K562 (cell line): ENCODE data around the gene PGRMC2. TPM values are rescaled to one million over a fixed set of nuclear protein-coding genes. Genes with fewer than 3 reads are reported as not detected.

Experiments used
- ATAC-seq: fragments of 200-7000 bp; cut with Tn5 transposase; 3 replicates; pipeline ENCODE4 v1.9.1; 2020; ENCODE audit warnings: moderate library complexity
- BruUV-seq: library from RNA; stranded (reverse); fragments of 400-500 nt; replicated peaks from 2 replicates; lab custom pipeline; 2021; lab: Mats Ljungman, UMichigan
- CTCF ChIA-PET: fragments of 300-600 bp; formaldehyde crosslinking; extraction: SDS; loops from one replicate; lab custom pipeline; 2021; ENCODE audit warnings: low intra/inter-chr PET ratio; lab: Yijun Ruan, JAX
- POLR2A ChIA-PET: fragments of 300-600, 350-650 bp; sonication (Branson Sonifier 250); formaldehyde crosslinking; extraction: SDS; loops from one replicate; lab custom pipeline; 2021; ENCODE audit warnings: antibody characterized with exemption, inconsistent platforms; lab: Yijun Ruan, JAX
- DNase-seq, 4 experiments: peaks; one replicate each; pipeline versions ENCODE4 v3.0.0 to v3.0.0-alpha.2; 2011 to 2018; ENCODE audit warnings: low spot score in 3 of 4, mixed read lengths in 3 of 4; ENCODE audit errors: extremely low read depth in 1 of 4
- FAIRE-seq: peaks from 2 replicates; lab custom pipeline; 2011; peaks lifted over from hg19 to GRCh38; lab: Jason Lieb, UNC
- H2AFZ ChIP-seq: 2 replicates; pipeline ENCODE4 v1.6.0; 2011; ENCODE audit warnings: low read depth, low read length, control low read depth, inconsistent platforms
- H3K27ac ChIP-seq: fragments of 200-600 bp; 3 replicates; pipeline ENCODE4 v1.8.0; 2011; ENCODE audit warnings: low read depth, mild to moderate bottlenecking, control low read depth, inconsistent platforms, low read length, moderate library complexity, mixed read lengths; ENCODE audit errors: extremely low read depth
- H3K27me3 ChIP-seq, 2 experiments: fragments of 300-600 bp in 1 of 2; 2 replicates in 1 of 2; 3 replicates in 1 of 2; pipeline versions ENCODE4 v1.6.0 to v1.8.0; 2011; ENCODE audit warnings: inconsistent platforms in 2 of 2, low read length in 2 of 2, mild to moderate bottlenecking in 1 of 2, mixed read lengths in 1 of 2, moderate library complexity in 1 of 2; ENCODE audit not compliant: control insufficient read depth in 2 of 2, insufficient read depth in 2 of 2
- H3K36me3 ChIP-seq: fragments of 300-600 bp; 3 replicates; pipeline ENCODE4 v1.8.0; 2011; ENCODE audit warnings: mild to moderate bottlenecking, low read length, inconsistent platforms; ENCODE audit not compliant: control insufficient read depth, insufficient read depth
- H3K4me1 ChIP-seq, 2 experiments: fragments of 200-600 bp in 1 of 2; replicated peaks in 1 of 2; 2 replicates in 1 of 2; 3 replicates in 1 of 2; pipeline versions ENCODE4 v1.5.1 to v1.8.0; 2011; ENCODE audit warnings: inconsistent platforms in 2 of 2, low read length in 2 of 2, mild to moderate bottlenecking in 1 of 2, mixed read lengths in 1 of 2, moderate library complexity in 1 of 2; ENCODE audit not compliant: control insufficient read depth in 2 of 2, insufficient read depth in 2 of 2
- H3K4me2 ChIP-seq: 2 replicates; pipeline ENCODE4 v1.6.1; 2011; ENCODE audit warnings: low read length, control low read depth, inconsistent platforms, mixed read lengths; ENCODE audit not compliant: insufficient read depth
- H3K4me3 ChIP-seq: fragments of 200-600 bp; sonication (generic), shearing (Covaris generic); 2 replicates; pipeline ENCODE4 v1.5.1; 2016; ENCODE audit warnings: control low read depth, inconsistent platforms
- H3K79me2 ChIP-seq: fragments of 200-600 bp; 3 replicates; pipeline ENCODE4 v1.8.0; 2011; ENCODE audit warnings: low read length, inconsistent platforms; ENCODE audit not compliant: control insufficient read depth, insufficient read depth
- H3K9ac ChIP-seq, 2 experiments: 2 replicates each; pipeline versions ENCODE4 v1.6.0 to v1.6.1; 2011; ENCODE audit warnings: low read depth in 2 of 2, low read length in 2 of 2, control low read depth in 1 of 2, inconsistent platforms in 1 of 2, mild to moderate bottlenecking in 1 of 2, mixed read lengths in 1 of 2; ENCODE audit not compliant: insufficient read depth in 1 of 2
- H3K9me1 ChIP-seq: one replicate; pipeline ENCODE4 v1.6.0; 2011; ENCODE audit warnings: inconsistent platforms, mild to moderate bottlenecking, low read length, moderate library complexity; ENCODE audit not compliant: control insufficient read depth, insufficient read depth
- H3K9me3 ChIP-seq: replicated peaks from 2 replicates; pipeline ENCODE4 v1.5.1; 2011; ENCODE audit warnings: low read depth, low read length, inconsistent platforms; ENCODE audit not compliant: control insufficient read depth, insufficient read depth
- H4K20me1 ChIP-seq: replicated peaks from 2 replicates; pipeline ENCODE4 v1.6.1; 2011; ENCODE audit warnings: low read length, inconsistent platforms, mixed read lengths; ENCODE audit not compliant: control insufficient read depth, insufficient read depth
- ASH1L ChIP-seq: fragments of 450-650 bp; IDR thresholded peaks from 2 replicates; pipeline ENCODE4 v1.6.1; 2018; ENCODE audit warnings: borderline replicate concordance, mild to moderate bottlenecking, low read depth; ENCODE audit not compliant: partially characterized antibody
- BMI1 ChIP-seq: fragments of 150-350 bp; IDR thresholded peaks from 2 replicates; pipeline ENCODE4 v1.6.1; 2014; ENCODE audit warnings: low read length
- FOS ChIP-seq: IDR thresholded peaks from 3 replicates; pipeline ENCODE4 v1.6.1; 2011; ENCODE audit not compliant: insufficient read length; ENCODE audit errors: extremely low read depth
- NELFE ChIP-seq: IDR thresholded peaks from 2 replicates; pipeline ENCODE4 v1.6.1; 2011; ENCODE audit warnings: mild to moderate bottlenecking; ENCODE audit not compliant: insufficient read depth, insufficient read length
- SMARCB1 ChIP-seq: IDR thresholded peaks from 2 replicates; pipeline ENCODE4 v1.6.1; 2011; ENCODE audit warnings: improper control_type of control experiment, low read depth; ENCODE audit not compliant: insufficient read length
- TCF3 ChIP-seq: sonication (generic); formaldehyde crosslinking; IDR thresholded peaks from 2 replicates; pipeline ENCODE4 v1.4.0; 2020; ENCODE audit warnings: mild to moderate bottlenecking, missing genetic modification reagents
- U2AF1 ChIP-seq: fragments of 200-400 bp; formaldehyde crosslinking; optimal IDR thresholded peaks from 2 replicates; pipeline ENCODE3; 2017; ENCODE audit warnings: mild to moderate bottlenecking, low read depth, low read length, moderate library complexity
- ZNF124 ChIP-seq: sonication (generic); formaldehyde crosslinking; IDR thresholded peaks from 2 replicates; pipeline ENCODE4 v1.8.1; 2022; ENCODE audit warnings: missing genetic modification reagents
- ZNF146 ChIP-seq: IDR thresholded peaks from one replicate; pipeline ENCODE4 v1.6.1; 2018; ENCODE audit warnings: missing compliant biosample characterization; ENCODE audit not compliant: unreplicated experiment
- ZNF586 ChIP-seq: fragments of 450-650 bp; formaldehyde crosslinking; conservative IDR thresholded peaks from 2 replicates; pipeline ENCODE4 v1.4.0; 2020; ENCODE audit warnings: mild to moderate bottlenecking, moderate library complexity
- ZSCAN32 ChIP-seq: fragments of 450-650 bp; formaldehyde crosslinking; IDR thresholded peaks from 2 replicates; pipeline ENCODE4 v1.4.0; 2020; ENCODE audit warnings: mild to moderate bottlenecking, moderate library complexity
- WGBS: fragments of 100-300 bp; shearing (Covaris generic); methylation state at CpG from one replicate; pipeline ENCODE4 v1.1.6; 2016; ENCODE audit warnings: low coverage, mixed read lengths; ENCODE audit not compliant: insufficient coverage; ENCODE audit errors: missing lambda C conversion rate; 5-methylcytosine and 5-hydroxymethylcytosine counted together
- in situ Hi-C: fragments of 300-500 bp; cut with MboI; formaldehyde crosslinking; loops from 4 replicates; pipeline ENCODE4 v1.15.0; 2018; ENCODE audit warnings: inconsistent platforms, mixed read lengths
- intact Hi-C: fragments of 100-400 bp; cut with micrococcal nuclease; formaldehyde crosslinking; loops from 2 replicates; pipeline ENCODE4 v1.14.2; 2022
- polyA plus RNA-seq, 8 experiments: library from polyadenylated mRNA; depleted of rRNA in 4 of 8; stranded (reverse) in 5 of 8; unstranded in 3 of 8; fragments of >200 nt; fragmentation: Nextera tagmentation in 2 of 8; fragmentation: Illumina TruSeq in 1 of 8; extraction: Ambion mirVana in 2 of 8; extraction: Trizol in 1 of 8; gene quantifications; 2 replicates each; pipeline versions ENCODE4 v1.2.1 to v1.2.3, GENCODE V29; 2011 to 2014; ENCODE audit warnings: inconsistent platforms in 1 of 8, missing spikeins in 1 of 8
- total RNA-seq, 7 experiments: library from RNA; depleted of rRNA in 6 of 7; stranded (reverse); fragments of >200 nt in 6 of 7; fragmentation: Illumina TruSeq in 2 of 7; extraction: Trizol in 2 of 7; gene quantifications; 2 replicates each; pipeline versions ENCODE4 v1.2.1 to v1.2.3, GENCODE V29; 2011 to 2021; ENCODE audit warnings: low replicate concordance in 1 of 7
- TF ChIP-seq, protein P1 (sequence below): fragments of 450-650 bp; IDR thresholded peaks from 2 replicates; pipeline ENCODE4 v1.6.1; 2016; ENCODE audit warnings: mild to moderate bottlenecking, moderate library complexity

Gene PGRMC2
- total and polyA plus RNA-seq, 9 of the 15 experiments (the other 6 are each of a cell fraction or from before 2014, with no cell fraction given): 12.4 to 81.3 (median 22.7) TPM

DNA sequence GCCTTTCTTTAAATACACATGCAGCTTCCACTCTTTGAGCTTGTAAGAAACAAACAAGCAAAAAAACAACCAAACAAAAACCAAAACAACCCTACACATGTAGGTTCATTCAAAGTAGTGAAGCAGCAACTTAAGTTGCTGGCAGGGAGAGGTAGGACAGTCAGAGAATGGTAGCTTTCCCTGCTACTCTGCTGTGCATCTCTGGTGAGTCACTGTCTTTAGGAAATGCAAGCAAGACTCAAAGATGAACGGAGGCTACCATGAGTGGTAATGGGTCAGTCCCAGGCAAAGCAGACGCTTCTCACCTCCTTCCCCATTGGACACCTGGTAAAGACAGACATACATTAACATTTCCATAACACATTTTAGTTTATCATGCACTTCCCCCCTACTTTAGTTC, 43.2 kb downstream of the PGRMC2 start:
- H3K4me3 ChIP-seq: no peak overlapping the region
- ChIA-PET POLR2A (no interaction called here), CTCF (no interaction called here)
- no TSS peak for BruUV-seq
- H3K9me3 ChIP-seq: no peaks in the 10 kb centered on the region; the same call in 1 of the 2 replicates
- H3K4me1 ChIP-seq: no peaks in the 10 kb centered on the region; a peak in 1 of 5 replicates
- no peak for FAIRE-seq
- no peaks in the 10 kb centered on the region; a peak in 1 of 5 replicates for H3K27me3 ChIP-seq
- peak; percentile 54 for ATAC-seq
- no peak for DNase-seq
- no peak overlapping the region for H3K9ac ChIP-seq
- no peaks in the 10 kb centered on the region for H3K36me3 ChIP-seq
- intact Hi-C loops: no loop called here
- no peak overlapping the region for H3K4me2 ChIP-seq
- WGBS: 13% methylated on average over 2 of the region's 2 CpGs
- no peaks in the 10 kb centered on the region for H3K79me2 ChIP-seq
- in situ Hi-C loops: no loop called here
- H3K9me1 ChIP-seq: no peaks in the 10 kb centered on the region
- no peak overlapping the region for H3K27ac ChIP-seq
- no peaks in the 10 kb centered on the region for H4K20me1 ChIP-seq
- no peak overlapping the region for H2AFZ ChIP-seq
- TF ChIP-seq ASH1L (no peak), ZNF124 (no peak), FOS (no peak), U2AF1 (no peak), NELFE (no peak), ZNF146 (CRISPR knock-in tag) (no peak), ZNF586 (CRISPR knock-in tag) (no peak), BMI1 (no peak), ZSCAN32 (CRISPR knock-in tag) (no peak), SMARCB1 (no peak), TCF3 (CRISPR knock-in tag) (no peak)
- TF ChIP-seq, protein P1, sequence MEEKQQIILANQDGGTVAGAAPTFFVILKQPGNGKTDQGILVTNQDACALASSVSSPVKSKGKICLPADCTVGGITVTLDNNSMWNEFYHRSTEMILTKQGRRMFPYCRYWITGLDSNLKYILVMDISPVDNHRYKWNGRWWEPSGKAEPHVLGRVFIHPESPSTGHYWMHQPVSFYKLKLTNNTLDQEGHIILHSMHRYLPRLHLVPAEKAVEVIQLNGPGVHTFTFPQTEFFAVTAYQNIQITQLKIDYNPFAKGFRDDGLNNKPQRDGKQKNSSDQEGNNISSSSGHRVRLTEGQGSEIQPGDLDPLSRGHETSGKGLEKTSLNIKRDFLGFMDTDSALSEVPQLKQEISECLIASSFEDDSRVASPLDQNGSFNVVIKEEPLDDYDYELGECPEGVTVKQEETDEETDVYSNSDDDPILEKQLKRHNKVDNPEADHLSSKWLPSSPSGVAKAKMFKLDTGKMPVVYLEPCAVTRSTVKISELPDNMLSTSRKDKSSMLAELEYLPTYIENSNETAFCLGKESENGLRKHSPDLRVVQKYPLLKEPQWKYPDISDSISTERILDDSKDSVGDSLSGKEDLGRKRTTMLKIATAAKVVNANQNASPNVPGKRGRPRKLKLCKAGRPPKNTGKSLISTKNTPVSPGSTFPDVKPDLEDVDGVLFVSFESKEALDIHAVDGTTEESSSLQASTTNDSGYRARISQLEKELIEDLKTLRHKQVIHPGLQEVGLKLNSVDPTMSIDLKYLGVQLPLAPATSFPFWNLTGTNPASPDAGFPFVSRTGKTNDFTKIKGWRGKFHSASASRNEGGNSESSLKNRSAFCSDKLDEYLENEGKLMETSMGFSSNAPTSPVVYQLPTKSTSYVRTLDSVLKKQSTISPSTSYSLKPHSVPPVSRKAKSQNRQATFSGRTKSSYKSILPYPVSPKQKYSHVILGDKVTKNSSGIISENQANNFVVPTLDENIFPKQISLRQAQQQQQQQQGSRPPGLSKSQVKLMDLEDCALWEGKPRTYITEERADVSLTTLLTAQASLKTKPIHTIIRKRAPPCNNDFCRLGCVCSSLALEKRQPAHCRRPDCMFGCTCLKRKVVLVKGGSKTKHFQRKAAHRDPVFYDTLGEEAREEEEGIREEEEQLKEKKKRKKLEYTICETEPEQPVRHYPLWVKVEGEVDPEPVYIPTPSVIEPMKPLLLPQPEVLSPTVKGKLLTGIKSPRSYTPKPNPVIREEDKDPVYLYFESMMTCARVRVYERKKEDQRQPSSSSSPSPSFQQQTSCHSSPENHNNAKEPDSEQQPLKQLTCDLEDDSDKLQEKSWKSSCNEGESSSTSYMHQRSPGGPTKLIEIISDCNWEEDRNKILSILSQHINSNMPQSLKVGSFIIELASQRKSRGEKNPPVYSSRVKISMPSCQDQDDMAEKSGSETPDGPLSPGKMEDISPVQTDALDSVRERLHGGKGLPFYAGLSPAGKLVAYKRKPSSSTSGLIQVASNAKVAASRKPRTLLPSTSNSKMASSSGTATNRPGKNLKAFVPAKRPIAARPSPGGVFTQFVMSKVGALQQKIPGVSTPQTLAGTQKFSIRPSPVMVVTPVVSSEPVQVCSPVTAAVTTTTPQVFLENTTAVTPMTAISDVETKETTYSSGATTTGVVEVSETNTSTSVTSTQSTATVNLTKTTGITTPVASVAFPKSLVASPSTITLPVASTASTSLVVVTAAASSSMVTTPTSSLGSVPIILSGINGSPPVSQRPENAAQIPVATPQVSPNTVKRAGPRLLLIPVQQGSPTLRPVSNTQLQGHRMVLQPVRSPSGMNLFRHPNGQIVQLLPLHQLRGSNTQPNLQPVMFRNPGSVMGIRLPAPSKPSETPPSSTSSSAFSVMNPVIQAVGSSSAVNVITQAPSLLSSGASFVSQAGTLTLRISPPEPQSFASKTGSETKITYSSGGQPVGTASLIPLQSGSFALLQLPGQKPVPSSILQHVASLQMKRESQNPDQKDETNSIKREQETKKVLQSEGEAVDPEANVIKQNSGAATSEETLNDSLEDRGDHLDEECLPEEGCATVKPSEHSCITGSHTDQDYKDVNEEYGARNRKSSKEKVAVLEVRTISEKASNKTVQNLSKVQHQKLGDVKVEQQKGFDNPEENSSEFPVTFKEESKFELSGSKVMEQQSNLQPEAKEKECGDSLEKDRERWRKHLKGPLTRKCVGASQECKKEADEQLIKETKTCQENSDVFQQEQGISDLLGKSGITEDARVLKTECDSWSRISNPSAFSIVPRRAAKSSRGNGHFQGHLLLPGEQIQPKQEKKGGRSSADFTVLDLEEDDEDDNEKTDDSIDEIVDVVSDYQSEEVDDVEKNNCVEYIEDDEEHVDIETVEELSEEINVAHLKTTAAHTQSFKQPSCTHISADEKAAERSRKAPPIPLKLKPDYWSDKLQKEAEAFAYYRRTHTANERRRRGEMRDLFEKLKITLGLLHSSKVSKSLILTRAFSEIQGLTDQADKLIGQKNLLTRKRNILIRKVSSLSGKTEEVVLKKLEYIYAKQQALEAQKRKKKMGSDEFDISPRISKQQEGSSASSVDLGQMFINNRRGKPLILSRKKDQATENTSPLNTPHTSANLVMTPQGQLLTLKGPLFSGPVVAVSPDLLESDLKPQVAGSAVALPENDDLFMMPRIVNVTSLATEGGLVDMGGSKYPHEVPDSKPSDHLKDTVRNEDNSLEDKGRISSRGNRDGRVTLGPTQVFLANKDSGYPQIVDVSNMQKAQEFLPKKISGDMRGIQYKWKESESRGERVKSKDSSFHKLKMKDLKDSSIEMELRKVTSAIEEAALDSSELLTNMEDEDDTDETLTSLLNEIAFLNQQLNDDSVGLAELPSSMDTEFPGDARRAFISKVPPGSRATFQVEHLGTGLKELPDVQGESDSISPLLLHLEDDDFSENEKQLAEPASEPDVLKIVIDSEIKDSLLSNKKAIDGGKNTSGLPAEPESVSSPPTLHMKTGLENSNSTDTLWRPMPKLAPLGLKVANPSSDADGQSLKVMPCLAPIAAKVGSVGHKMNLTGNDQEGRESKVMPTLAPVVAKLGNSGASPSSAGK: no peak
